Hepatocyte (in vitro differentiated cells): ENCODE data around the gene PSME4. TPM values are rescaled to one million over a fixed set of nuclear protein-coding genes. Genes with fewer than 3 reads are reported as not detected.

Experiments
- DNase-seq: peaks from one replicate; pipeline ENCODE4 v3.0.0-alpha.2; 2016; ENCODE audit warnings: low spot score
- H2AFZ ChIP-seq: fragments of 200-600 bp; sonication (generic); 2 replicates; pipeline ENCODE4 v1.6.0; 2016; ENCODE audit warnings: antibody characterized with exemption, mild to moderate bottlenecking
- H3K27ac ChIP-seq: fragments of 200-600 bp; sonication (generic); 2 replicates; pipeline ENCODE4 v1.5.1; 2016; ENCODE audit warnings: mild to moderate bottlenecking
- H3K27me3 ChIP-seq: fragments of 200-600 bp; sonication (generic); 2 replicates; pipeline ENCODE4 v1.6.1; 2016
- H3K36me3 ChIP-seq: fragments of 200-600 bp; sonication (generic); replicated peaks from 2 replicates; pipeline ENCODE4 v1.5.1; 2016; ENCODE audit warnings: low read depth; ENCODE audit not compliant: insufficient read depth
- H3K4me1 ChIP-seq: fragments of 200-600 bp; sonication (generic); 2 replicates; pipeline ENCODE4 v1.5.1; 2016; ENCODE audit warnings: mild to moderate bottlenecking, moderate library complexity; ENCODE audit not compliant: insufficient read depth
- H3K4me2 ChIP-seq: fragments of 200-600 bp; sonication (generic); 2 replicates; pipeline ENCODE4 v1.6.0; 2016
- H3K4me3 ChIP-seq: fragments of 200-600 bp; sonication (generic); 2 replicates; pipeline ENCODE4 v1.5.1; 2016; ENCODE audit warnings: mild to moderate bottlenecking
- H3K79me2 ChIP-seq: fragments of 200-600 bp; sonication (generic); 2 replicates; pipeline ENCODE4 v1.6.0; 2017; ENCODE audit warnings: mild to moderate bottlenecking
- H3K9me2 ChIP-seq: fragments of 200-600 bp; sonication (generic); replicated peaks from 2 replicates; pipeline ENCODE4 v1.6.0; 2017; ENCODE audit warnings: mild to moderate bottlenecking; ENCODE audit not compliant: insufficient read depth
- H3K9me3 ChIP-seq: fragments of 200-600 bp; sonication (generic); 2 replicates; pipeline ENCODE4 v1.5.1; 2016; ENCODE audit warnings: low read depth, mild to moderate bottlenecking
- H4K20me1 ChIP-seq: fragments of 200-600 bp; sonication (generic); 2 replicates; pipeline ENCODE4 v1.6.0; 2016; ENCODE audit warnings: mild to moderate bottlenecking; ENCODE audit not compliant: insufficient read depth, poor library complexity, severe bottlenecking
- CTCF ChIP-seq: fragments of 200-600 bp; sonication (generic); IDR thresholded peaks from 2 replicates; pipeline ENCODE4 v1.5.1; 2016; ENCODE audit warnings: antibody characterized with exemption, mild to moderate bottlenecking; ENCODE audit not compliant: poor library complexity
- EZH2 ChIP-seq: fragments of 200-600 bp; sonication (generic); IDR thresholded peaks from 2 replicates; pipeline ENCODE4 v1.6.1; 2016; ENCODE audit warnings: antibody characterized with exemption, mild to moderate bottlenecking, borderline replicate concordance
- EZH2phosphoT487 ChIP-seq: fragments of 200-600 bp; sonication (generic); IDR thresholded peaks from one replicate; pipeline ENCODE4 v1.6.1; 2018; ENCODE audit warnings: antibody characterized with exemption, mild to moderate bottlenecking, low read depth, moderate library complexity; ENCODE audit not compliant: unreplicated experiment, severe bottlenecking
- WGBS: methylation state at CpG from one replicate; pipeline ENCODE4 v1.1.6; 2016; ENCODE audit warnings: low lambda C conversion rate; ENCODE audit errors: missing lambda C conversion rate; 5-methylcytosine and 5-hydroxymethylcytosine counted together
- polyA plus RNA-seq: library from polyadenylated mRNA; unstranded; fragments of >200 nt; fragmentation: Nextera tagmentation; extraction: Ambion mirVana; gene quantifications from 2 replicates; pipeline ENCODE4 v1.2.1, GENCODE V29; 2016
- total RNA-seq: library from RNA; depleted of rRNA; stranded (reverse); fragments of >200 nt; gene quantifications from 2 replicates; pipeline ENCODE4 v1.2.3, GENCODE V29; 2014

The PSME4 gene
- total and polyA plus RNA-seq, 2 experiments from 2014 or later = 12.7 to 53.1 TPM

- DNase-seq = no peak
- Histone ChIP-seq H2AFZ (no peak overlapping the region), H3K9me2 (no peaks in the 10 kb centered on the region), H3K27me3 (no peaks in the 10 kb centered on the region), H3K36me3 (no peaks in the 10 kb centered on the region), H3K27ac (no peak overlapping the region), H3K79me2 (peaks cover 32% of the 10 kb centered on the region), H4K20me1 (no peaks in the 10 kb centered on the region), H3K4me3 (no peak overlapping the region), H3K4me1 (no peaks in the 10 kb centered on the region), H3K4me2 (no peak overlapping the region), H3K9me3 (no peaks in the 10 kb centered on the region)
- no peak for TF ChIP-seq EZH2phosphoT487
- TF ChIP-seq CTCF = no peak
- TF ChIP-seq EZH2 = no peak
- 100% methylated on average over 1 of the region's 1 CpG for WGBS
Observed at GRCh38 chr2:53944542-53944941, 26.3 kb downstream of the PSME4 start.

- DNase-seq = no peak
- no peak for TF ChIP-seq EZH2phosphoT487
- TF ChIP-seq CTCF = no peak
- TF ChIP-seq EZH2 = no peak
- Histone ChIP-seq H3K9me2 (no peaks in the 10 kb centered on the region), H3K4me3 (no peak overlapping the region), H3K4me2 (no peak overlapping the region), H3K36me3 (no peaks in the 10 kb centered on the region), H2AFZ (no peak overlapping the region), H3K27ac (no peak overlapping the region), H3K79me2 (peaks cover 13% of the 10 kb centered on the region), H3K4me1 (no peaks in the 10 kb centered on the region), H3K9me3 (no peaks in the 10 kb centered on the region), H4K20me1 (no peaks in the 10 kb centered on the region), H3K27me3 (no peaks in the 10 kb centered on the region)
- WGBS = 84% methylated on average over 1 of the region's 1 CpG
Observed at GRCh38 chr2:53942280-53942679, 28.5 kb downstream of the PSME4 start.

GRCh38 chr2:53941749-53942148 is 29.0 kb downstream of the PSME4 start:
- no peaks in the 10 kb centered on the region for H4K20me1 ChIP-seq
- no peak overlapping the region for H3K27ac ChIP-seq
- no peak for DNase-seq
- no peaks in the 10 kb centered on the region for H3K9me2 ChIP-seq
- no peaks in the 10 kb centered on the region for H3K27me3 ChIP-seq
- H3K4me1 ChIP-seq = no peaks in the 10 kb centered on the region
- no peak overlapping the region for H3K4me2 ChIP-seq
- no peaks in the 10 kb centered on the region for H3K36me3 ChIP-seq
- 94% methylated on average over 5 of the region's 5 CpGs for WGBS
- TF ChIP-seq EZH2phosphoT487 = no peak
- no peak for TF ChIP-seq CTCF
- TF ChIP-seq EZH2 = no peak
- no peak overlapping the region for H2AFZ ChIP-seq
- no peak overlapping the region for H3K4me3 ChIP-seq
- no peaks in the 10 kb centered on the region for H3K9me3 ChIP-seq
- H3K79me2 ChIP-seq = peaks cover 13% of the 10 kb centered on the region

- no peaks in the 10 kb centered on the region for H3K36me3 ChIP-seq
- H3K4me2 ChIP-seq = no peak overlapping the region
- no peak for DNase-seq
- no peak overlapping the region for H2AFZ ChIP-seq
- H3K9me2 ChIP-seq = no peaks in the 10 kb centered on the region
- TF ChIP-seq EZH2phosphoT487 (no peak), EZH2 (no peak), CTCF (no peak)
- no peaks in the 10 kb centered on the region for H3K27me3 ChIP-seq
- no peak overlapping the region for H3K4me3 ChIP-seq
- no peak overlapping the region for H3K27ac ChIP-seq
- H3K4me1 ChIP-seq = no peaks in the 10 kb centered on the region
- no peaks in the 10 kb centered on the region for H3K9me3 ChIP-seq
- WGBS = 91% methylated on average over 4 of the region's 4 CpGs
- H3K79me2 ChIP-seq = peaks cover 8% of the 10 kb centered on the region
- H4K20me1 ChIP-seq = no peaks in the 10 kb centered on the region
Observed at GRCh38 chr2:53939656-53940055, 31.1 kb downstream of the PSME4 start.
